GM12801 (cell line): ENCODE data around the gene SLC7A4.

ENCODE experiments used
- TF ChIP-seq, protein P1 (sequence below): IDR thresholded peaks from one replicate; pipeline ENCODE4 v1.5.1; 2011; ENCODE audit warnings: control low read depth; ENCODE audit not compliant: insufficient read length; ENCODE audit errors: extremely low read depth

Gene SLC7A4

DNA sequence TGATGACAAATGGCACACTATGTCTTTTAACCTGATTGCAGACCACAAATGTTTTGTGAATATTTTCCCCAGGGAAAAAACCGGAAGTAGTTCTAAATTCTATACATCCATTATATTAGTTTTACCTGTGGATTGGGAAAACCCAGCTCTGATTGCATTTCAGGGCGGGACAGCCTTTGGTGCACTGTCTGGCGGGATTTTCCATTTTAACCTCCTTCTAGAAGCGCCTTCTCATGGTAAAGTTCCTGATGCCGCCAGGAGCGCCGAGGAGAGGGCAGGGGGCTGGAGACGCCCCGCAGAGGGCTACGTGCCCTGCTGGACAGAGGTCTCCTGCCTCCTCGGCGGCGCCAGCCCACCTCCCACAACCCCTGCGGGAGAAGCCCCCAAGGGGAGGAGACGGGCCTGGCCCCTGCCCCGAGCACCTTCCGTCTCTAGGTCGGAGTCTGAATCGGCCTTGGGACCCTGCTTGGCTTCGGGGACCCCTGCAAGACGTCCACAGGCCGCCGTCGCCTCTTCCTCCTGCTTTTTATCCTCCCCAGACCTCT lies 18.6 kb downstream of the SLC7A4 start:
- TF ChIP-seq, protein P1, sequence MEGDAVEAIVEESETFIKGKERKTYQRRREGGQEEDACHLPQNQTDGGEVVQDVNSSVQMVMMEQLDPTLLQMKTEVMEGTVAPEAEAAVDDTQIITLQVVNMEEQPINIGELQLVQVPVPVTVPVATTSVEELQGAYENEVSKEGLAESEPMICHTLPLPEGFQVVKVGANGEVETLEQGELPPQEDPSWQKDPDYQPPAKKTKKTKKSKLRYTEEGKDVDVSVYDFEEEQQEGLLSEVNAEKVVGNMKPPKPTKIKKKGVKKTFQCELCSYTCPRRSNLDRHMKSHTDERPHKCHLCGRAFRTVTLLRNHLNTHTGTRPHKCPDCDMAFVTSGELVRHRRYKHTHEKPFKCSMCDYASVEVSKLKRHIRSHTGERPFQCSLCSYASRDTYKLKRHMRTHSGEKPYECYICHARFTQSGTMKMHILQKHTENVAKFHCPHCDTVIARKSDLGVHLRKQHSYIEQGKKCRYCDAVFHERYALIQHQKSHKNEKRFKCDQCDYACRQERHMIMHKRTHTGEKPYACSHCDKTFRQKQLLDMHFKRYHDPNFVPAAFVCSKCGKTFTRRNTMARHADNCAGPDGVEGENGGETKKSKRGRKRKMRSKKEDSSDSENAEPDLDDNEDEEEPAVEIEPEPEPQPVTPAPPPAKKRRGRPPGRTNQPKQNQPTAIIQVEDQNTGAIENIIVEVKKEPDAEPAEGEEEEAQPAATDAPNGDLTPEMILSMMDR, result no peak

DNA sequence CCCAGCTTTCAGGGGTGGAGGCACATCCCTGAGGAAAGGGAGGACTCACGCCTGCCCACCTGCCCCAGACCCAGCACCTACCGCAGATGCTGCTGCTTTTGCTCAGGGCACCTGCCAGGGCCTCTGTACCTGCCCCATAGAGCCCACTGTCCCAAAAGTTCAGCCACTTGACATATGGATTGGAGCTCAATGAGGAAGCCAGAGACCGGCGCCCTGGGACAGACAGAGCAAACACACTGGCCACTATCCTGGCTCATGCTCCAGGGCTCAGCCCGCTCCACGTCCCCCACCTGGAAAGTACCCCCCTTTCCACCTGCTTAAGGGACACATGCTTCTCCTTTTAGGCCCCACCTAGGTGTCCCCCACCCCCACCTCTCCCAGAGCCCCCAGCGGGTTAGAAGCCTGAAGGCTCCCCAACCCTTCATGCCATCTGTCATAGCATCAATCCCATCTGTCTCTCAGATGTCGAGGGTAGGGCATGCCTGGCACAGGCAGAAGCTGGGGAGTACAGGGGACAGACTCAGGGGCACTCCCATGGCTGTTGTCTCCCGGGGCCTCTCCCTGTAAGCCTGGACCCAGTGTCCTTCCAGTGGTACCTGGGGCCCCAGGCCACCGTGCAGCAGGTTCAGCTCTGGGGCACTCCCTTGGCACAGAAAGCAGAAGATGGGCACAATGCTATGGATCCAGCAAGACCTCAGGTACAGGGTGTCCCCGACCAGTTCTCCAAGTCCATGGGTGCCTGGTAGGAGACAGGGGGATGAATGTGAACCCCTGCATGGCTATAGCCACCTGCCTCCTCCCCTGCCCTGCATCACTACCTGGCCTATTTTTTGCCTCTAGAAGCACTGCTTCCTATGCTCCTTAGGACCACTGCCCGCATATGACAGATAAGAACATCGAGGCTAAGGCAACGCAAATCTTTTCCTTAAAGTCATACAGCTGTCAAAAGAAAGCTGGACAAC lies 19.6 kb downstream of the SLC7A4 start:
- TF ChIP-seq, protein P1, result no peak

DNA sequence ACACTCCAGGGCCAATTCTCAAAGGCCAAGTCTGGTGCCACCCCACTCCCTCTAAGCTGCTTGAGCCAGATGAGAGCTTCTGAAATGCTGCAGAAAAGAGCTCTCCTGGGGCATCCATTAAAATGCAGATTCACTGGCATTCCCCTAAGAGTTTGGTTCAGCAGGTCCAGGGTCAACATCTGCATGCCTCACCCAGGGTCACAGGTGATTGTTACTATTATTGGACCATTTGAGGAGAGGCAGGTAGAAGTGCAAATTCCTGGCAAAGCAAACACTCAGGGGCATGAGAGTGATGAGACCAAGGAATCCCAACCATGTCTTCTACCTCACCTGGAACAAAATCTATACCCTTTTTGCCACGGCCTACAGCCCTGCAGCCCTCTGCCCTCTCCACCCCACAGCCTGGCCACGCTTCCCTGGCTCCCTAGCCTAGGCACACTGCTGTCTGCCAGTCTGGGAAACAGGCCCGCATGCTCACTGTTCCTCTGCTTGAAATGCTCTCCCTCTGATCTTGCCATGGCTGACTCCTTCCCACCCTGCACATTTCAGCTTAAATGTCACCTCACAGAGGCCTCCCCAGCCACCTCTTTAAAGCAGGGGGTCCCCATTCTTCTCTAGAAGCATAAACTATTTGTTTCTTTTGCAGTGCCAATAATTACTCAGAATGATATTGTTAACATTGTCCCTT lies 21.8 kb downstream of the SLC7A4 start:
- TF ChIP-seq, protein P1, result no peak

DNA sequence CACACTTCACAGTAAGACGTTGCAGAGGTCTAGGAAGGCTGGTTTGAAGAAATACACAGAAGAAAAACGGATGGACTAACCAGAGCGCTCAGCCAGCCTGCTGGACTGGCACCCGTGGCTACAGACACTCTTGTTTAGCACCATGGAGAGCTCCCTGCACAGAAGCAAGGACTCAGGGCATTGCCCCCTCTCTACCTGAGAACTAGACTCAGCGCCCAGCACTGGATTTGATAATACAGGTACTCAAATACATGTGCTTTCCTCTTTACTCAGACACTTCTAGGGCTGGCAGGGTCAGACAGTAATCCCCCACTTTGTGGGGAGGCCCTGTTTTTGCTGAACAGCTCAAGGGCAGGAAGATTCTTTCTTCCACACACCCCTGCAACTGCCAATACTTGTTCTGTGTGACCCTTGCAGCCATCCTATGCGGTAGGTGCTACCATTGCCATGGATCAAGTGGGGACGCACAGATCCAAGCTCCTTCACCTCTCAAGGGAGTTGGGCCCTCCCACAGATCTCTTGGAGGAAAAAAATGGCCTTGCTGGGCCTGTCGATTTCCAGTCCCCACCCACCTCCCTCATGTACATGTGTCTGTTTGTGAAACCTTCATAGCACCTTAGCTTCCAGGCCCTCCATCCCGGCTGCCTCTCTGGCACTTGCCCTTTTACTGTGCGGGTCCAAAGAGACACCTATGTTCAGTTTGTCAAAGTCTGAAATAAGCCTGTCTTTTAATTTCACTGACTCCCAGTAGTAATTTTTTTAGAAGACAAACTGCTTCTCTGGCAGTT lies 22.5 kb downstream of the SLC7A4 start:
- TF ChIP-seq, protein P1, result no peak

DNA sequence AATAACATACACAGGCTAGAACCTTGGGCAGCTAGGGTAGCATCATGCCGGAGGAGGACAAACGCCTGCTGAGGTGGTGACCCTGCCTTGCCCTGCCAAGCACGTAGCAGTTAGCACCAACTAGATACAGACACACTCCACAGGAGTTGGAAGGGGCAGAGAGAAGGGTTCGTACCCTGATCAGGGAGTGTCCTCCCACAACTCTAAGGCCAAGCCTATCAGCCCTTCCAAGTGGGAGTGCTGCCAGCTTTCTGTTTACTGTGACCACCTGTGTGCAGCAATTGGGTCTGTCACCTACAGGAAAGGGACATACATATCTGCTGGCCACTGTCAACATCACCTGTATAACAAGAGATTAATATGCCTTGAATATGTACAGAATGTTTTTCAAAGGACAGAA lies 28.6 kb downstream of the SLC7A4 start:
- TF ChIP-seq, protein P1, result no peak

DNA sequence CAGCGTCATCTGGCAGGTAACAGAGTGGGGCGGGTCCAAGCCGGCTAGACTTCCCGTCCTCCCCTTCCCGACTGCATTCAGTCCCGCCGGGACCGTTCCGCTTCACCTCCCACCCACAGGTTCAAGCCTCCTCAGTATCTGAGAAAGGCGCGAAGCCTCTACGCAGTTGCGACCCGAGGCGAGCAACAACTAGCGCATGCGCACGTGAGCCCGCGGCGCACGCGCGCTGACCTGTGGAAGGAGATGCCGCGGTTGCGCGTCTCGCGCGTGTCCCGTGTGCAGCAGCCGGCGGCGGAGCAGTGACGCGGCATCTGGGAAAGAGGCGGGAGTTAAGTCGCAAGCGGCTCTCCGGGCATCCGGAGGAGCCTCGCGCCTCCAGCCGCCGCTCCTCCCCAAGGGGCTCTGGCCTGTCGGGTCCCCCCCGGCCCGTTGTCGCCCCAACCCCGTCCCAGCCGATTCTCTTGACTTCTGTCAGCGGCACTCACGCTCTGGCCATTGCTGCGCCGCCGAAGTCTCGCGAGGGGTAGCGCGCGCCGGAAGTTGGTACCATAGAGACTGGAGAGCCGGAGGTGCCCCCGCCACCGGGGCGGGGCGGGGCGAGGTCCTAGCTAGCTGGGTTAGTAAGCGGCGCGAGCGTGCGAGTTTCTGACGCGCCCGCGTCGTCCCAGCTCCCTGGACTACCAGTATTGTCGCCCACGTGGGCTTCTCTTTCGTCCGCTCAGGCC lies 30.6 kb downstream of the SLC7A4 start, which contains the start of gene THAP7:
Gene THAP7 (minus strand): TSS at position 518 of the 725 bp plus-strand sequence. CDS start 207 bp downstream, at position 311.
- TF ChIP-seq, protein P1, result no peak
